T-helper 9 cell (primary cell): ENCODE measurements around the gene GAD2.

ENCODE experiments used
- DNase-seq: peaks from one replicate; pipeline ENCODE4 v3.0.0-alpha.2; 2020

GAD2 gene

GRCh38 chr10:26222563-26222962 lies 6.0 kb downstream of the GAD2 start:
- no peak for DNase-seq

- no peak for DNase-seq
Measured at GRCh38 chr10:26225322-26225721, 8.7 kb downstream of the GAD2 start.

- no peak for DNase-seq
Measured at GRCh38 chr10:26227786-26228185, 11.2 kb downstream of the GAD2 start.

- no peak for DNase-seq
Measured at GRCh38 chr10:26232174-26232573, 15.6 kb downstream of the GAD2 start.

GRCh38 chr10:26235761-26236160 lies 19.2 kb downstream of the GAD2 start:
- DNase-seq: no peak

- DNase-seq: no peak
Measured at GRCh38 chr10:26238378-26238777, 21.8 kb downstream of the GAD2 start.

- no peak for DNase-seq
Measured at GRCh38 chr10:26242706-26243350, 26.3 kb downstream of the GAD2 start.

GRCh38 chr10:26243351-26243720 lies 26.8 kb downstream of the GAD2 start:
- no peak for DNase-seq

- DNase-seq: no peak
Measured at GRCh38 chr10:26249681-26250080, 33.1 kb downstream of the GAD2 start.

- DNase-seq: no peak
Measured at GRCh38 chr10:26251925-26252324, 35.4 kb downstream of the GAD2 start.

GRCh38 chr10:26254616-26255015 lies 38.0 kb downstream of the GAD2 start:
- no peak for DNase-seq

- DNase-seq: no peak
Measured at GRCh38 chr10:26259341-26259740, 42.8 kb downstream of the GAD2 start.

- DNase-seq: no peak
Measured at GRCh38 chr10:26269754-26270153, 53.2 kb downstream of the GAD2 start.

GRCh38 chr10:26274391-26274790 lies 57.8 kb downstream of the GAD2 start:
- no peak for DNase-seq

- DNase-seq: no peak
Measured at GRCh38 chr10:26278295-26278694, 61.7 kb downstream of the GAD2 start.

- no peak for DNase-seq
Measured at GRCh38 chr10:26290236-26290635, 73.7 kb downstream of the GAD2 start.

- no peak for DNase-seq
Measured at GRCh38 chr10:26291721-26292480, 75.3 kb downstream of the GAD2 start.

- no peak for DNase-seq
Measured at GRCh38 chr10:26296360-26296759, 79.8 kb downstream of the GAD2 start.

GRCh38 chr10:26300001-26300400 lies 83.4 kb downstream of the GAD2 start:
- no peak for DNase-seq

GRCh38 chr10:26303366-26303765 lies 86.8 kb downstream of the GAD2 start:
- no peak for DNase-seq

GRCh38 chr10:26310361-26310760 lies 93.8 kb downstream of the GAD2 start:
- DNase-seq: no peak

- no peak for DNase-seq
Measured at GRCh38 chr10:26311383-26311940, 94.9 kb downstream of the GAD2 start.

GRCh38 chr10:26314265-26315013 lies 97.9 kb downstream of the GAD2 start:
- DNase-seq: no peak

GRCh38 chr10:26318672-26319071 lies 102.1 kb downstream of the GAD2 start:
- DNase-seq: no peak
